A549 (cell line): Measurements from ENCODE around the gene SUGCT.

Source experiments
- FOSB ChIP-seq: fragments of 250-450 bp; sonication (Bioruptor Pico); IDR thresholded peaks from 2 replicates; pipeline ENCODE4 v1.5.0; 2020; ENCODE audit warnings: mild to moderate bottlenecking, moderate library complexity
- NPAS2 ChIP-seq: fragments of 250-450 bp; sonication (Bioruptor Pico); IDR thresholded peaks from 2 replicates; pipeline ENCODE4 v1.8.0; 2022; ENCODE audit warnings: mild to moderate bottlenecking, moderate library complexity, borderline replicate concordance
- POLR2A ChIP-seq: IDR thresholded peaks from 2 replicates; pipeline ENCODE4 v1.6.1; 2012; ENCODE audit warnings: mild to moderate bottlenecking, low read length
- TF ChIP-seq, protein P1 (sequence below): fragments of >200 bp; sonication (Bioruptor Twin); formaldehyde crosslinking; IDR thresholded peaks from 3 replicates; pipeline ENCODE4 v1.5.1; 2016
- TF ChIP-seq, protein P2 (sequence below): IDR thresholded peaks from 2 replicates; pipeline ENCODE4 v1.6.1; 2012

DNA sequence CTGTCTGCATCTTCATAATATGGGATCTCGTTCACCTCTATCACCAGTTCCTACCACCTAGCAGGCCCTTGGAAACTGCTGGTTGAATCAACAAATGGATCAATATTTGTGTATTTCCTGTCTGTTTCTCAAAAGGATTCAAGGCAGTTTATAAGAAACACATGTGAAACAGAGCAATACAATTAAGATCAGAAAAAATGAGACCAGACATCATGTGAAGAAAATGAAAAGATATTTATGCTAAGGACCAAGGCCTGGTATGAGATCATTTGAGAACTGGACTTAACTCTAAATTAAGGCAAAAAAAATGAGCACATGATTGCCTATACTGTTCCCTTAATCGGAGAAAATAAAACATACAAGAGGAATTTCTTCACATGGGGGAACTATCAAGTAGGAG is 589.0 kb downstream of the SUGCT start:
- TF ChIP-seq POLR2A (no peak), FOSB (CRISPR knock-in tag) (no peak), NPAS2 (no peak)
- TF ChIP-seq, protein P1, sequence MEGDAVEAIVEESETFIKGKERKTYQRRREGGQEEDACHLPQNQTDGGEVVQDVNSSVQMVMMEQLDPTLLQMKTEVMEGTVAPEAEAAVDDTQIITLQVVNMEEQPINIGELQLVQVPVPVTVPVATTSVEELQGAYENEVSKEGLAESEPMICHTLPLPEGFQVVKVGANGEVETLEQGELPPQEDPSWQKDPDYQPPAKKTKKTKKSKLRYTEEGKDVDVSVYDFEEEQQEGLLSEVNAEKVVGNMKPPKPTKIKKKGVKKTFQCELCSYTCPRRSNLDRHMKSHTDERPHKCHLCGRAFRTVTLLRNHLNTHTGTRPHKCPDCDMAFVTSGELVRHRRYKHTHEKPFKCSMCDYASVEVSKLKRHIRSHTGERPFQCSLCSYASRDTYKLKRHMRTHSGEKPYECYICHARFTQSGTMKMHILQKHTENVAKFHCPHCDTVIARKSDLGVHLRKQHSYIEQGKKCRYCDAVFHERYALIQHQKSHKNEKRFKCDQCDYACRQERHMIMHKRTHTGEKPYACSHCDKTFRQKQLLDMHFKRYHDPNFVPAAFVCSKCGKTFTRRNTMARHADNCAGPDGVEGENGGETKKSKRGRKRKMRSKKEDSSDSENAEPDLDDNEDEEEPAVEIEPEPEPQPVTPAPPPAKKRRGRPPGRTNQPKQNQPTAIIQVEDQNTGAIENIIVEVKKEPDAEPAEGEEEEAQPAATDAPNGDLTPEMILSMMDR, result no peak
- TF ChIP-seq, protein P2, sequence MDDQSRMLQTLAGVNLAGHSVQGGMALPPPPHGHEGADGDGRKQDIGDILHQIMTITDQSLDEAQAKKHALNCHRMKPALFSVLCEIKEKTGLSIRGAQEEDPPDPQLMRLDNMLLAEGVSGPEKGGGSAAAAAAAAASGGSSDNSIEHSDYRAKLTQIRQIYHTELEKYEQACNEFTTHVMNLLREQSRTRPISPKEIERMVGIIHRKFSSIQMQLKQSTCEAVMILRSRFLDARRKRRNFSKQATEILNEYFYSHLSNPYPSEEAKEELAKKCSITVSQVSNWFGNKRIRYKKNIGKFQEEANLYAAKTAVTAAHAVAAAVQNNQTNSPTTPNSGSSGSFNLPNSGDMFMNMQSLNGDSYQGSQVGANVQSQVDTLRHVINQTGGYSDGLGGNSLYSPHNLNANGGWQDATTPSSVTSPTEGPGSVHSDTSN, result no peak
